ENCODE data around the gene NR5A2. TPM values are rescaled to one million over a fixed set of nuclear protein-coding genes. Genes with fewer than 3 reads are reported as not detected.

NR5A2 gene
- polyA plus RNA-seq, 1 donor (not counting 4 experiments of a cell fraction or from before 2014, with no cell fraction given), result 0.05 TPM

GRCh38 chr1:200152336-200152735, 124.8 kb downstream of the NR5A2 start:
- TF ChIP-seq EZH2 (IDR thresholded peaks at IDR 0.05; ENCODE audit: low read length), result no peak
- TF ChIP-seq, protein P1, sequence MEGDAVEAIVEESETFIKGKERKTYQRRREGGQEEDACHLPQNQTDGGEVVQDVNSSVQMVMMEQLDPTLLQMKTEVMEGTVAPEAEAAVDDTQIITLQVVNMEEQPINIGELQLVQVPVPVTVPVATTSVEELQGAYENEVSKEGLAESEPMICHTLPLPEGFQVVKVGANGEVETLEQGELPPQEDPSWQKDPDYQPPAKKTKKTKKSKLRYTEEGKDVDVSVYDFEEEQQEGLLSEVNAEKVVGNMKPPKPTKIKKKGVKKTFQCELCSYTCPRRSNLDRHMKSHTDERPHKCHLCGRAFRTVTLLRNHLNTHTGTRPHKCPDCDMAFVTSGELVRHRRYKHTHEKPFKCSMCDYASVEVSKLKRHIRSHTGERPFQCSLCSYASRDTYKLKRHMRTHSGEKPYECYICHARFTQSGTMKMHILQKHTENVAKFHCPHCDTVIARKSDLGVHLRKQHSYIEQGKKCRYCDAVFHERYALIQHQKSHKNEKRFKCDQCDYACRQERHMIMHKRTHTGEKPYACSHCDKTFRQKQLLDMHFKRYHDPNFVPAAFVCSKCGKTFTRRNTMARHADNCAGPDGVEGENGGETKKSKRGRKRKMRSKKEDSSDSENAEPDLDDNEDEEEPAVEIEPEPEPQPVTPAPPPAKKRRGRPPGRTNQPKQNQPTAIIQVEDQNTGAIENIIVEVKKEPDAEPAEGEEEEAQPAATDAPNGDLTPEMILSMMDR (optimal IDR thresholded peaks at IDR 0.05 in 1 of 3, IDR thresholded peaks at IDR 0.05 in 1 of 3, conservative IDR thresholded peaks at IDR 0.05 in 1 of 3; ENCODE audit: extremely low read depth in 1 of 3, insufficient read depth in 2 of 3, low read length in 3 of 3), result no peak
- FAIRE-seq (no peak), DNase-seq (ENCODE audit: low read depth, low spot score) (no peak)
- H3K9ac ChIP-seq (ENCODE audit: control insufficient read depth, extremely low read depth, insufficient read depth, low read length), result no peak overlapping the region
- H2AFZ ChIP-seq (ENCODE audit: control insufficient read depth, low read length), result no peak overlapping the region
- H3K36me3 ChIP-seq (ENCODE audit: control insufficient read depth in 2 of 2, extremely low read depth in 1 of 2, insufficient read depth in 2 of 2, low read length in 2 of 2), result no peaks in the 10 kb centered on the region
- no peaks in the 10 kb centered on the region for H3K9me3 ChIP-seq (ENCODE audit: control insufficient read depth, low read depth, low read length)
- H3K4me2 ChIP-seq (ENCODE audit: control insufficient read depth, extremely low read depth, insufficient read depth, low read depth, low read length), result no peak overlapping the region
- H4K20me1 ChIP-seq (ENCODE audit: control insufficient read depth, extremely low read depth, insufficient read depth, low read length), result no peaks in the 10 kb centered on the region
- H3K4me1 ChIP-seq (ENCODE audit: control insufficient read depth, extremely low read depth, insufficient read depth, low read length), result peaks cover 24% of the 10 kb centered on the region
- no peak overlapping the region for H3K4me3 ChIP-seq (ENCODE audit: control insufficient read depth in 2 of 3, extremely low read depth in 1 of 3, insufficient read depth in 2 of 3, low read depth in 1 of 3, low read length in 3 of 3)
- H3K79me2 ChIP-seq (ENCODE audit: control insufficient read depth, insufficient read depth, low read length), result no peaks in the 10 kb centered on the region
- H3K9me1 ChIP-seq (ENCODE audit: control insufficient read depth, extremely low read depth, insufficient read depth, low read length), result no peaks in the 10 kb centered on the region
- H3K27me3 ChIP-seq (ENCODE audit: control insufficient read depth, extremely low read depth, insufficient read depth, low read length), result no peaks in the 10 kb centered on the region
- H3K27ac ChIP-seq (ENCODE audit: control insufficient read depth, insufficient read depth, low read length), result no peak overlapping the region
- dilution Hi-C loops (cut with MboI; ENCODE audit: extremely low pct_ligation_motif_present, low sequenced_read_pairs), result no loop called here

DNA sequence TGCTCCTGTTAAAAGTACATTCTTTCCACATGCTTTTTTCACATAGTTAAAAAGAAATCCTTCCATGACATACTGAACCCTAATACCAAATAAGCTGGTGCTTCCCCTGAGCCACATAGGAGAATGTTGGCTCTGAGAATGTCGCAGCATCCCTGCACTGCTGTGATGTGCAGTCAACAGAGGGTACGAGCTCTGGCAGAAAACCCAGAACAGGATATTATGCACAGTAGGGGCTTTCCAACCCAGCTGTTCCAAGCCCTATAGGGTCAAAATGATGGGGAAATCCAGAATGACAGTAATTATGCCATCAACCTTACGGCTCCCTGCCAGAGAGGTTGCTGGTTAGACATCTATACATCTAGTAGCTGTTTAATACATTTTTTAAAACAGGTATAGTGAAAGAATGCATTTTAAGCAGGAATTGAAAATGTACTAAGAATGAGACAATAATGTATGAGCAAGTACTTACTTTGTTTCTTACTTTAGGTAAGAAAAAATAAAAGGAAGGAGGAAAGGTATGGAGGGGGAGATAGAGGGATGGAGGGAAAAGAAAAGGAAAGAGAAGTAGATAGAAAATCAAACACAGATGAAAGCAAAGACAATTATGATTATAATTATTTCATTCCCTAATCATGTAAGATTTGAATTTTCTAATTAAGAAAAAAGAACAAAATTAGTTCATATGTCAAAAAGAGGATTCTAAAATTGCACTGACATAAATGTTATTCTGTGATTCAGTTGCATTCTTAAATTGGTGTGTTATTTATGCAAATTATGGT, 126.0 kb downstream of the NR5A2 start:
- no peaks in the 10 kb centered on the region for H3K27me3 ChIP-seq (ENCODE audit: control insufficient read depth, extremely low read depth, insufficient read depth, low read length)
- FAIRE-seq (no peak), DNase-seq (ENCODE audit: low read depth, low spot score) (no peak)
- H3K36me3 ChIP-seq (ENCODE audit: control insufficient read depth in 2 of 2, extremely low read depth in 1 of 2, insufficient read depth in 2 of 2, low read length in 2 of 2), result no peaks in the 10 kb centered on the region
- no peak overlapping the region for H3K4me3 ChIP-seq (ENCODE audit: control insufficient read depth in 2 of 3, extremely low read depth in 1 of 3, insufficient read depth in 2 of 3, low read depth in 1 of 3, low read length in 3 of 3)
- no peaks in the 10 kb centered on the region for H3K9me1 ChIP-seq (ENCODE audit: control insufficient read depth, extremely low read depth, insufficient read depth, low read length)
- no peak overlapping the region for H3K27ac ChIP-seq (ENCODE audit: control insufficient read depth, insufficient read depth, low read length)
- H3K4me1 ChIP-seq (ENCODE audit: control insufficient read depth, extremely low read depth, insufficient read depth, low read length), result peaks cover 24% of the 10 kb centered on the region
- no peak overlapping the region for H3K9ac ChIP-seq (ENCODE audit: control insufficient read depth, extremely low read depth, insufficient read depth, low read length)
- no peak overlapping the region for H3K4me2 ChIP-seq (ENCODE audit: control insufficient read depth, extremely low read depth, insufficient read depth, low read depth, low read length)
- H3K9me3 ChIP-seq (ENCODE audit: control insufficient read depth, low read depth, low read length), result no peaks in the 10 kb centered on the region
- dilution Hi-C loops (cut with MboI; ENCODE audit: extremely low pct_ligation_motif_present, low sequenced_read_pairs), result no loop called here
- H3K79me2 ChIP-seq (ENCODE audit: control insufficient read depth, insufficient read depth, low read length), result no peaks in the 10 kb centered on the region
- H4K20me1 ChIP-seq (ENCODE audit: control insufficient read depth, extremely low read depth, insufficient read depth, low read length), result no peaks in the 10 kb centered on the region
- no peak for TF ChIP-seq EZH2 (IDR thresholded peaks at IDR 0.05; ENCODE audit: low read length)
- TF ChIP-seq, protein P1 (optimal IDR thresholded peaks at IDR 0.05 in 1 of 3, IDR thresholded peaks at IDR 0.05 in 1 of 3, conservative IDR thresholded peaks at IDR 0.05 in 1 of 3; ENCODE audit: extremely low read depth in 1 of 3, insufficient read depth in 2 of 3, low read length in 3 of 3), result no peak
- H2AFZ ChIP-seq (ENCODE audit: control insufficient read depth, low read length), result no peak overlapping the region

All from keratinocyte (primary cell).